ENCODE data around the gene ATAD2B. TPM values are rescaled to one million over a fixed set of nuclear protein-coding genes. Genes with fewer than 3 reads are reported as not detected.
"Not testable (repeated sequence)": the region's sequence is repeated elsewhere in the genome, so short reads cannot be mapped to it uniquely, and the experiment has no call there.

ATAD2B gene
- total RNA-seq, 1 donor from 2014 or later, result 22.9 TPM

DNA sequence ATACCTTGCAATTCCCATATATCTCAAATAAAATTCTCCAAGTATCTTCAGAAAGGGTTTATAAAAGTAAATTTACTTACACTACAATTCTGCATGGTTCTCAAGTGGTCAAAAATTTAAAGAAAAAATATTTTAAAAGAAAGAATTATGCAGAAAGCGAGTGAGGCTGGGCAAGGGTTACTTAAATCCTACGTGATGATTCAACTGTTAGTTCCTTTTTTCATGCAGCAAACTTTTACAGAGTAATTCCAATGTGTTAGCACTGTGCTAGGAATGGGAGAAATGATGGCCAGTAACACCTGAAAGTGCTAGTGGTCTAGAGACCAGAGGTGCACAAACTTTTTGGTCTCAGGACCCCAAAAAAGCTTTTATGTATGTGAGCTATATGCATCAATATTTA, 133.4 kb downstream of the ATAD2B start:
- DNase-seq (ENCODE audit: low read depth), result no peak

DNA sequence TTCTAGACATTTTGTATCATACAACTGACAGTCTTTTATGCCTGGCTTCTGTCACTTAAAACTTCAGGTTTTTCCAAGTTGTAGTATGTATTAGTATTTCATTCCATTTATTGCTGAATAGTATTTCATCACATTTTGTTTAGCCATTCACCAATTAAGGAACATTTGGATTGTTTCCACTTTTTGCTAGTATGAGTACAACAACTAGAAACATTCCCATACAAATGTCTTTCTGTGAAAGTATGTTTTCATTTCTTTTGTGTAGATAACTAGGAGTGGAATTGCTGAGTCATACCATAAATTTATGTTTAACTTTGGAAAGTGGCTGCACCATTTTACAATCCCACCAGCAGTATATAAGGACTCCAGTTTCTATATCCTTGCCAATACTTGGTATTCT, 135.9 kb downstream of the ATAD2B start:
- peak; percentile 2 for DNase-seq (ENCODE audit: low read depth)

DNA sequence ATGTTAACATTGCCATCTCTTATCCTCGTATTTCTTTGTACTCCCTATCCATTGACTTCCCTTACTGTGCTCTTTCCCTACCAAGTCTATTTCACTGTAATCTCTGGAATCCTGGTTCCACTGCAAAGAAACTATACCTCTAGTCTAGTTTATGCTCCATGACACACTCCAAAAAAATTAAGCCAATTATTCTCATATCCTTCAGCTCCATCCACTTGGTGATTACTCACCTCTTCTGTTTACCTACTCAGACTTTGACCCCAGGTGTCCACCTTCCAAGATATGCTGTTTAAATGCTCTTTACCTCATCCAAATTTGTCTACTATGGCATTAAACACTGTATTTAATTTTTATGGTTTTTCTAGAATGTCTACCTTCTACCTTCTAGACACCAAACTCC, 137.9 kb downstream of the ATAD2B start:
- no peak for DNase-seq (ENCODE audit: low read depth)

DNA sequence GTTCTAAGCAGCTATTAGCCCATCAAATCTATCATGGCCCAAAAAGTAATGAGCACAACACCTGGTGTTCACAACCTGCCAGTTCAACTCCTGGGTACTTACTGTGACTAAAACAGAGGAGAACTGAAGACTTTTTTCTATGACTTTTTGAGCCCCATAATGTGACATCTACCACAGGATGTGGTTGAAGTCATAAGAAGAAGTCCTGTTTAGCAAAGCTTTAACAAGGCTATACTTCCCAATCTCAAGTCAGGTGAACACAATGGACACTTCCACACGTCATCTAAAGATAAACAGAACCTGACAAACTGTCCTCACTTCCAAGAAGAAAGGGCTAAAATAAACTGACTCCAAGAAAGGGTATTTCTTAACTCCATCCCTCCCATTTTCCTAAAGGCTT, 138.8 kb downstream of the ATAD2B start:
- DNase-seq (ENCODE audit: low read depth), result no peak

DNA sequence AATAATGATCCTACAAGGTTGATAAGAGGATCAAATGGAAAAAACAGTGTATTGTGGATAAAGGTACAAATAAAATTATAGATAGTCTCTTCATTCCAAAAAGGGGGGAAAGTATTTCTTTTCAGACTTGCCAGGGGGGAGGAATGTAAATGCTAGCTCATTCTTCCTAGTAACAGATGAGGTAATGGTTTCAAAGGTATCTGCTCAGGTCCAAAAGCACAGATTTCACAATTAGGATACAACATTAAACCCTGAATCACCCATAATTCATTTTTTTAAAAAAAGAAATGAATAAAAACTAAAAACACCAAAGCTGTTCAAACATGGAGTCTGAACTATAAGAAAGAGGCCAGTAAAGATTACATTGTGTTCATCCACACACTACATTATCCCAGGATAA, 142.0 kb downstream of the ATAD2B start:
- DNase-seq (ENCODE audit: low read depth), result no peak

DNA sequence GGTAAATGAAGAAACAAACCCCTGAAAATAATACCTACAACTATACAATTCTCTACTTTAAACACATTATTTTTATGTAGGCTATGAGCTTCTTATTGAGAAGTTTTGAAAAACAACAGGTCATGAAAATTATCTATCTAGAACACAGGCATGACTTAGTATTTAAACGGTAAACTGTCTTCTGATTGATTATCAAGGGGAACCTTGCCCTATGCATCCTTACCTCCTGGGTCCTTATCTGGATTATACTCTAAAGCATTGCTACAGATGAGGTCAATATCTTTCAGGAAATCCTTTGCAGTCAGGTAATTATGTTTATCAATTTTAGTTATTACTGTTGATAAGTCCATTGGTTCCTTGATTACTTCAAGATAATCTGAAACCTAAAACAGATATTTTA, 144.3 kb downstream of the ATAD2B start:
- no peak for DNase-seq (ENCODE audit: low read depth)

DNA sequence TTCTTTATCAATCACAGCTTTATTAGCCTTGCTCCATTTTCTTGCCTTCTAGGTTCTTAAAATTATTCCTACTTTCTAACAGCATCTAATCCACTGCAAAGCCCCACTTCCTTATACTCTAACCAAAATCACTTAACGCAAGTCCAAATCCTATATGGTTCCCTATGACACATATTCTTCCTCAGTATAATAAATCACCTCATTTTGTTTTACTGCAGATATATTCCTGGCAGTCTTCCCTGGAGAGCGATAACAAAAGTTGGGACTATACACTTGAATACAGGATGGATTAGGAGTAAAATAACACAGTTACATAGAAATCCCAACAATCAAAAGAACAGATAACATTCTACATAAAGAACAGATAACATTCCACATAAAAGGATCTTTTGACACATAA, 144.8 kb downstream of the ATAD2B start:
- no peak for DNase-seq (ENCODE audit: low read depth)

DNA sequence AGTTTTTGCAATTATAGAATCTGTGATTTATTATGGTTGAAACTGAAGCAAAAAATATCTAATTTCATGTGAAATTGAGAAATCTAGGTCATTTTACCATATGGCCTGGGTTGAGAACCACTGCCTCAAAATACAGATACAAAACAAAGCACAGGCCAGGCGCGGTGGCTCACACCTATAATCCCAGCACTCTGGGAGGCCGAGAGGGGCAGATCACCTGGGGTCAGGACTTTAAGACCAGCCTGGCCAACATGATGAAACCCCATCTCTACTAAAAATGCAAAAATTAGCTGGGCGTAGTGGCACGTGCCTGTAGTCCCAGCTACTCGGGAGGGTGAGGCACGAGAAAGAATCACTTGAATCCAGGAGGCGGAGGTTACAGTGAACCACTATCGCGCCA, 146.5 kb downstream of the ATAD2B start:
- not testable (repeated sequence) for DNase-seq (ENCODE audit: low read depth)

DNA sequence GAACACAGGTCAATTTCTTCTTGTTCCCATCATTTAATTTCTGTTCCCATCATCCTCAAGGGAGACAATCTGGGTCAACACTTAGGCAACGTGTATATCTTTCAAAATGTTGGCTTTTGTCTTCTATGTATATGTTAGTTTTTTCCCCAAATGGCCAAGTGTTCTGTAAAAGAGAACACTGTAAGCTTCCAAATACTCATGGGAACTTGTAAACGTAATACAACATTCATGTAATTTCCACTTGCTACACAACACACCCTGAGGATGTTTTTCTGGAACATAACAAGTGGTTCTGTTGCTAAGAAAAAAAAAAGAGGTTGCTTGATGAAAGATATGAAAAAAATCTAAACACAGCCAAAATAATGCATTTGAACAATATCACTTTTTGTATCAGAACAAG, 149.1 kb downstream of the ATAD2B start:
- no peak for DNase-seq (ENCODE audit: low read depth)

DNA sequence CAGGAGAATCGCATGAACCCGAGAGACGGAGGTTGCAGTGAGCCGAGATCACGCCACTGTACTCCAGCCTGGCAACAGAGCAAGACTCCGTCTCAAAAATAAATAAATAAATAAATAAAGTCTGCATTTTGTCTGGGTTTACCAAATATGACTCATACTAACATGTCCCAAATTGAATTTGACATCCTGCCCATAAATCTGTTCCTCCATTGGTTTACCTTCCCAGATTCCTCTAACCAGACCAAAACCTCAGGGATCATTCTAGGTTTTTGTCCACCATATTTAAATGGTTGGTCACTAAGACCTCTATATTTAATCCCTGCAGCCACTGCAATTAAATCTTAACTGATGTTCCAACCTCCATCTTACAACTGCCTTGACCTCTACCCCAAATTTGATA, 150.9 kb downstream of the ATAD2B start:
- DNase-seq (ENCODE audit: low read depth), result peak; percentile 54

DNA sequence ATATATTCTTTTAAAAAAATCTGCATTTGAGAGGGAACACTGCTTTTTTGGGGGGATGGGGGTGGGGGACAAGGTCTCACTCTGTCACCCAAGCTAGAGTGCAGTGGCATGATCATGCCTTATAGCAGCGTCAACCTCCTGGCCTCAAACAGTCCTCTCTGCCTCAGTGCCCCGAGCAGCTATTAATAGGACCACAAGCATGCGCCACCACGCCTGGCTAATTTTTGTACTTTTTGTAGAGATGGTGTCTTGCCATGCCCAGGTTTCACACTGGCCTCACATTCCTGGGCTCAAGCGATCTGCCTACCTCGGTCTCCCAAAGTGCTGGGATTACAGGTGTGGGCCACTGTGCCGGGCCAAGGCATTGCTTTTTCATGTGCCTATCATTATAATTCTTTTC, 154.2 kb downstream of the ATAD2B start:
- no peak for DNase-seq (ENCODE audit: low read depth)

DNA sequence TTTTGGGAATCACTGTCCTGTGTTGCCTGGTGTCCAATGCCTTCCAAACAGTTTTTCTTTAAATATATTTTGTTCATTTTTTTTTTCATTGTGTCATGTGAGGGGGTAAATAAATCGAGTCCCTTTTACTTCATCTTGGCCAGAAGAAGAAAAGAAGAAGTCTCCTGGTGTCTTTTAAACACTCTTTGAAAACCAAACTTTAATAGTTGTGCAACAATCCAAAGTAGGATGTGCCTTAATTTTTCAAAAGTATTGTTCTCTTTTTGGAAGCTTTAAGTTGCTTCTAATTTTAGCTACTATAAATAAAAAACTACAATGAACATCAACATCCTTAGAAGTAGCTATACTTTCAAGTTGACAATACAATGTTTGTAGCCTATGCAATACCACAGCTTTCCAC, 154.9 kb downstream of the ATAD2B start:
- DNase-seq (ENCODE audit: low read depth), result no peak

DNA sequence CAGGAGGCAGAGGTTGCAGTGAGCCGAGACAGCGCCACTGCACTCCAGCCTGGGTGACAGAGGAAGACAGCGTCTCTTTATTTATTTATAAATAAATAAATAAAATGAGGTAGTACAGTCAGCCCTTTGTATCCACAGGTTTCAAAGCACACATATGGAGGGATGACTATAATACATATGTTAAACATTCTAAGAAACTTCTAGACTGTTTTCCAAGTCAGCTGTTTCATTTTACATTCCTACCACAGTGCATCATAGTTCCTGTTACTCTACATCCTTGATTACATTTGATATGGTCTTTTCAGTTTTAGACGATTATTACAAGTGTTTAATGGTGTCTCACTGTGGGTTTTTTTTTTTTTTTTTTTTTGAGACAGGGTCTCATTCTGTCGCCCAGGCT, 157.6 kb downstream of the ATAD2B start:
- no peak for DNase-seq (ENCODE audit: low read depth)

DNA sequence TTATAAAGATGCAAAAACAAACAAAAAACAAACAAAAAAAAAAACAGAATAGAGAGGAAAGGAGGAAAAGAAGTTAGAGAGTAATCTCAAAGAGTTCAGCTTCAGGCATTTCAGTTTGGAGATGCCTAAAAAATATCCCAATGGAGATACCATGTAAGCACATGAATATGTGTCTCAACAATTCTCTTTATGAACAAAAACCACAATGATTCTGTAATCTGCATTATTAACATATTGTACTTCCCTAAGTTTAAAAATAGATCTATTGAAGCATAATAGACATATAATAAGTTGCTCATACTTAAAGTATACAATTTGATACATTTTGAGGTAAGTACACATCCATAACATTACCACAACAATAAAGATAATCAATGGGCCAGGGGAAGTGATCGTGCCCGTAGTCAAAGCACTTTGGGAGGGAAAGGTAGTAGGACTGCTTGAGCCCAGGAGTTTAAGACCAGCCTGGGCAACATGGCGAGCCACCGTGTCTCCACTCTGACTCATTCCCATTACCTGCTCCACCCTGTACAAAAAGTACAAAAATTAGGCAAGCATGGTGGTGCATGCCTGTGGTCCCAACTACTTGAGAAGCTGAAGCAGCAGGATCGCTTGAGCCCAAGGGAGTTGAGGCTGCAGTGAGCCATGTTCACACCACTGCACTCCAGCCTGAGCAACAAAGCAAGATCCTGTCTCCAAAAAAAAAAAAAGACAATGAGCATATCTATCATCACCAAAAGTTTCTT, 158.9 kb downstream of the ATAD2B start:
- no peak for DNase-seq (ENCODE audit: low read depth)

DNA sequence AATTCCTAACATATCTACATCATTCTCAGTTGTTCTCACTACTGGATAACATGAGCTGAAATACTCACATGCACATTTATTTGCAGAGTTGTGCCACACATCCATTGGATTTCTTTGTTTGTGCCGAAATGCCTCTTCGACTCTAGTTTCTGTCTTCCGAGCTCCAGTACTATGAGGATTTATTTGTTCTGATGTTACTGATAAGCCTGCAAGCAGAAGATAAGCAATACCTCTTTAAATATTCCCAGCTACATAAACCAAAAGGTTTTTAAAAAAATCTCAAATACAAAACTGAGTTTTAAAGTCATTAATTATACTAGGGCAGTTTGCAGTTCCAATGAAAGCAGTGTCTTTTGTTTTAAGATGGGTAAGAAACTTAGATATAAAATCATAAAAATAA, 164.8 kb downstream of the ATAD2B start:
- DNase-seq (ENCODE audit: low read depth), result no peak

DNA sequence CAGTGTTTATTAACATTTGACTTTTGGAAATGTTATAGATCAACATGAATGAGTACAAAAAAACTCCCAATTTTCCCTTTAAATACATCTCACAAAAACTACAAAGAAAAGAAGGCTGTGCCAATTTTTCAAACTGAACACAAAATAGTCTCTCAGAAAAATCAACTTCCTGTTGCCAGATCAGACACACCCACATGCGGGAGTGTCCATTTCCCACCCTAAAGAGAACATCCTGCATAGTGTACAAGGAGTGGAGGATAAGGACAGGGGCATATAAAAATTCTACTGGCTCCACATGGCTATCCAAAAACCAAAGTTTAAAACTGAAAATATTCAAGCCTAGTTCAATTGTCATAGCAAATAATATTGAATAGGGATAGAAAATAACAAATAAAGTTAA, 165.3 kb downstream of the ATAD2B start:
- DNase-seq (ENCODE audit: low read depth), result no peak

DNA sequence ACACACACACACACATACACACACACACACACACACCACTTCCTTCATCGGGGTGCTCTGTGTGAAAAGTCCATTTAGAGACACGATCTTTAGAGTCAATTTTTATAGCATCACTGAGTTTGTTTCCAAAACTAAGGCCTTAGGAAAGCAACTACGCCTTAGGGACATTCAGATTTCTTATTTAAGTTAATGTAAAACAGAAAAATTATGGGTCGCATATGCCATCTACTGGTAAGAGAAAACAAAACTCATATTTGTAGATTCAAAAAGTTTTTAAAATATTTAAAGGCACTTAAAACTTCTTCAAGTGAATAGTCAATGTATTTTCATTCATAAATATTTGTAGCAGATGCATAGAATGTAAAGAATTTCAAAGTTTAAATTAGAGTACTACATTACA, 166.2 kb downstream of the ATAD2B start:
- DNase-seq (ENCODE audit: low read depth), result peak; percentile 41

DNA sequence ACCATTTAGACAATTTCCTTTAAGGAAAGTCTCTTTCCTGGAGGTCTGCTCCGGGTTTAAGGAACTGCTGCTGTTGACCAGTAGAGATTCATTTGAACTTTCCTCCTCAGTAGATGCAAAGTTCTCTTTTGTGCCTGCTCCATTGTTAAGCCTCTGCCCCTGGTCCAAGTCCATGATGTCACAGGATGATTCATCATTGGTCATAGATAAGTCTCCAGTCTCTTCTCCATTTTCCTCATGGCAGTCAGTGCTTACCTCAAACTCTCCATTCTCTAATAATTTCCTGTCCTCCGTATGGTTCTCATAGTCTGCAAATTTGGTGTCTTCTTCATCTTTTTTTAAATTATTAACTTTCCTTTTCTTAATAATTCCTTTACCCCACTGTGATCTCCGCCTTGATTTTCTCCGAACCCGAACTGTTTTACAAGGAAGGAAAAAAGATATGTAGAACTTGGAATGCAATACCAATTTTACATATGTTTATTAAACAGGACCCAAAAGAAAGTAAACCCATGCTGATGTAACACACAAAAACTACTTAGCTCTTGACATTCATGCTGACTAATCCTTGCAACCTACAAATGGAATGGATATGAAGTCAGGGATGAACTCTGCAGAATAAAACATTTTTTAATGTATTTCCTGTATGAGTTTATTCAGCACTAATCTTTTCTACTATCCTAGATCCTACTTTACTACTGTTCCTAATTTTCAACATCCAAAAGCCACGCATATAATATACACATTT, 169.1 kb downstream of the ATAD2B start:
- peak; percentile 53 for DNase-seq (ENCODE audit: low read depth)

DNA sequence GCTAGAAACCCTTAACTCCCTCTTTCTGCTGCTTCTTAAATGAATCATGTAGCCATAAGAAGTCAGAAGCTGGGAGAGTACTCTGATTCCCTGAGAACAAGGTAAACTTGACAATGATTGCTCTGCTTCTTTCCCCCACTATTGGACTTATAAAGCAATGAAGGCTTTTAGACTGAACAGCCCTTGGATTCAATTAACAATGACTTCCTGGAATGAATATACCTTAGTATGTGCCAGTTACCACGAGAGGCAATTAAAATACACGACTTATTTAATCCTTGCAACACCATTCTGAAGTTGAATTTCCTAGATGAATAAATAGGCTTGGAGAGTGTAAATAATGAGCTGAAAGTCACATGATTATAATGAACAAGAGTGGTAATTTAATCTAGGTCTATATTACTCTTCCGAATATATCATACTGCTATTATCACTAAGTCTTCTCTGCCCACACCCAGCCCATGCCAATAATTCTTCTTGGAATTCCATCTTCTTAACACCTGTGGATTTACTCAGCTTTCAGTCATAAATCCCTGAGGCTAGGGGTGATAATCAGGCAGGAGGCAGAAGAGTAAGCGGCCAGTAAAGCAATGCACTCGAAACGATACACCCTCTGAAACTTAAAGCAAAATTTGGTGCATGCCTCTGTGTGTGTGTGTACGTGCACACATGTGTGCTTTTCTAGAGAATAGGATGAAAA, 170.2 kb downstream of the ATAD2B start:
- no peak for DNase-seq (ENCODE audit: low read depth)

DNA sequence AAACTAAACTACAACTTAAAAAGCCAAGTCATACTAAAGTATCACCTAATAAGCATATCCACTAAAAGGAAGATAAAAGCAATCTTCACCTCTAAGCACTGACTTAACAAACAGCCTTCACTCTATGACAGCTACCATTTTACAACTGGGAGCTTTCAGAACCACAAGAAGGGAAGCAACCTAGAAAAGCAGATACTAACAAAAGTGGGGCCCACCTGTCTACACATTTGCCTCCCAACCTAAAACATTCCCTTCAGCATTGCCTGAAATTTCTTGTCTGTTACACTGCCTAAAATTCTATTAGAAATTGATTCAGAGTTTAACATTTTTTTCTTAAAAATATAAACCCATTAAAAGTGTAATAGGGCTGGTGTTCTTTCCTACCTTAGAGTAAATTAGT, 172.0 kb downstream of the ATAD2B start:
- DNase-seq (ENCODE audit: low read depth), result no peak

DNA sequence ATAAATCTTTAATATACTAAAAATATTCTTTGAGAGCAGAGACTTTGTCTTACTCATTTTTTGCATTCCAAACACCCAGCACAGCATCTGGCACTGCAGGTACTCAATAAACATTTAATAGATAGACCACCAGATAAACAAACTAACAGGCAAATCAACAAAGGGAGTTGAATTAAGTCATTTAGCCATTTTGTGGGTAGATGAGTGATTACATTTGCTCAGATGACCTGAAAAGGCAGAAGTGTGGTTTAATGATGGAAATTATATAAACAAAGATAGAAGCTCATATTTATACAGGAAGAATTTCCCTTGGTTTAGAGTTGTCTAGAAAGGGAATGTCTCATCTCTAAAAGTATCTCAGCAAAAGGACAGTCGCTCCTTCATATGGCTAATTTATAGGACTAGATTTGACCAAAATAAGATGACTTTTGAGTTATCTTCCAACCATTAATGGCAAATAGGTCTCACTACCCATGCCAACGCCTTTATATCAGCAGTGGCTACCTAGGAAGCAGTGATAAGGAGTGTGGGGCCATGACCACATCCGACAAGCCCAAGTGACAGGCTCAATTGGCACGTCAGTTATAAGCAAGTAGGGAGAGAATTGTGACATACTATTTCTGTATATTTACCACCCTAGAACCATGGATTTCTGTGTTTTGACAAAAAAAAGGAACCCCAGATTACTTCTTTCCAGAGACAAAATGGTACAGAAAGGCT, 173.5 kb downstream of the ATAD2B start:
- no peak for DNase-seq (ENCODE audit: low read depth)

All from myocyte (in vitro differentiated cells).